ENCODE data around the gene S100A14. TPM values are rescaled to one million over a fixed set of nuclear protein-coding genes. Genes with fewer than 3 reads are reported as not detected.

The S100A14 gene
- total and polyA plus RNA-seq, 2 of the 13 experiments (the other 11 are each of a cell fraction or from before 2014, with no cell fraction given), result 1.4 to 7.7 TPM

DNA sequence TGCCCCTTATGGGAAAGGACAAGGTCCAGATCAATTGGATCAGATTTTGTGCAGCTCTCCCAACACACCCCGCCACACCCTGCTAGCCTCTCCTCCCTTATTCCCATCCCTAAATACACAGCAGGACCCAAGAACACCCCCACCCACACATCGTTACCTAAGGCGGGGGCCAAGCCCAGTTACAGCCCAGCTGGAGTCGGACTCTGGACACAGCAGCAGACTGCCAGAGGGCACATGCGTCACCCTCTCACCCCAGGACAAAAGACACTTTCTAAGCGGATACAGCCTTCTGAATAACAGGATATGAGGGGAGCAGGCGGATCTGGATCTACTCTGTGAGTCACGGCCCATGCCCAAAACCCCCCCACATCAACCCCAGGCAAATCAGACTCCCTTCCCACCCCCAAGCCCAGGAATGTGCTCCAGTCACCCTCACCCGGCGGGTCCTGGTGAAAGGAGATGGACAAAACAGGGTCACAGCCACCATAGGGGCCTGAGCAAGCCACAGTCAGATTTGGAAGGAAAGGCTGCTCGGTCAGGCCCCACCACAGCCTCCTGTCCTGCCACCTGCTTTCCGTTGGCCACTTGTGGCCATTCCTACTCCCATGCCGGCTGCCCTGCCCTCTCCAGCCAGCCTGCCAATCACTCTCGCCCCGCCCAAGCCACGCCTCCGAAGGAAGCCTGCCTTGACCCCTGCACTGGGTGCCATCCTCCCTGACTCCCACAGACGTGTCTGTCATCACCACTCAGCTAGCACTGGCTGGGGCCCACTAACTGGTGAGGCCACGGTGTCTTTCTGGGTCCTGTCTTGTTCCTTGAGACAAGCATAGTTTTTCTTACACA is 7.2 kb downstream of the S100A14 start (continued):
- TF ChIP-seq ZNF577 (CRISPR knock-in tag; IDR thresholded peaks at IDR 0.05; ENCODE audit: borderline replicate concordance, low read depth) (0 out of 2 replicates have a peak, but pooled peaks have one; percentile 48), SIX1 (CRISPR knock-in tag; IDR thresholded peaks at IDR 0.05; ENCODE audit: borderline replicate concordance) (no peak), TAF1 (CRISPR knock-in tag; IDR thresholded peaks at IDR 0.05) (peak; percentile 68), ZNF713 (CRISPR knock-in tag; IDR thresholded peaks at IDR 0.05) (no peak), ZFX (CRISPR knock-in tag; IDR thresholded peaks at IDR 0.05; ENCODE audit: low read depth) (peak; percentile 57), ZBTB3 (CRISPR knock-in tag; IDR thresholded peaks at IDR 0.05; ENCODE audit: borderline replicate concordance, low read depth) (no peak; the same call in 1 of the 2 replicates), SPEN (CRISPR knock-in tag; IDR thresholded peaks at IDR 0.05; ENCODE audit: low read depth) (peak; percentile 71), ZNF431 (CRISPR knock-in tag; IDR thresholded peaks at IDR 0.05; ENCODE audit: borderline replicate concordance, low read depth) (no peak), GABPB1 (CRISPR knock-in tag; IDR thresholded peaks at IDR 0.05) (peak; percentile 60; the same call in 1 of the 2 replicates), ZNF772 (CRISPR knock-in tag; IDR thresholded peaks at IDR 0.05) (0 out of 2 replicates have a peak, but pooled peaks have one; percentile 13), ZBTB20 (CRISPR knock-in tag; IDR thresholded peaks at IDR 0.05; ENCODE audit: borderline replicate concordance, low read depth) (peak; percentile 58; the same call in 1 of the 2 replicates), MYNN (CRISPR knock-in tag; IDR thresholded peaks at IDR 0.05; ENCODE audit: low read depth) (no peak), POLR2G (IDR thresholded peaks at IDR 0.05; ENCODE audit: low read depth, low read length) (peak; percentile 82), STAG1 (CRISPR knock-in tag; IDR thresholded peaks at IDR 0.05) (no peak), ZNF777 (CRISPR knock-in tag; IDR thresholded peaks at IDR 0.05) (no peak), MED1 (CRISPR knock-in tag; IDR thresholded peaks at IDR 0.05) (peak; percentile 75), ZMYM4 (CRISPR knock-in tag; IDR thresholded peaks at IDR 0.05) (no peak; the same call in 1 of the 2 replicates), KDM6A (CRISPR knock-in tag; IDR thresholded peaks at IDR 0.05; ENCODE audit: low read depth) (peak; percentile 64), ZNF775 (CRISPR knock-in tag; IDR thresholded peaks at IDR 0.05; ENCODE audit: borderline replicate concordance) (no peak; the same call in 1 of the 2 replicates), CCDC6 (CRISPR knock-in tag; IDR thresholded peaks at IDR 0.05) (no peak), ZNF780A (CRISPR knock-in tag; IDR thresholded peaks at IDR 0.05) (no peak), ZNF296 (CRISPR knock-in tag; conservative IDR thresholded peaks at IDR 0.05) (no peak), NKX3-1 (CRISPR knock-in tag; IDR thresholded peaks at IDR 0.05) (no peak), ZNF354B (CRISPR knock-in tag; IDR thresholded peaks at IDR 0.05) (no peak), GZF1 (CRISPR knock-in tag; IDR thresholded peaks at IDR 0.05) (no peak)
- TF ChIP-seq, protein P1, sequence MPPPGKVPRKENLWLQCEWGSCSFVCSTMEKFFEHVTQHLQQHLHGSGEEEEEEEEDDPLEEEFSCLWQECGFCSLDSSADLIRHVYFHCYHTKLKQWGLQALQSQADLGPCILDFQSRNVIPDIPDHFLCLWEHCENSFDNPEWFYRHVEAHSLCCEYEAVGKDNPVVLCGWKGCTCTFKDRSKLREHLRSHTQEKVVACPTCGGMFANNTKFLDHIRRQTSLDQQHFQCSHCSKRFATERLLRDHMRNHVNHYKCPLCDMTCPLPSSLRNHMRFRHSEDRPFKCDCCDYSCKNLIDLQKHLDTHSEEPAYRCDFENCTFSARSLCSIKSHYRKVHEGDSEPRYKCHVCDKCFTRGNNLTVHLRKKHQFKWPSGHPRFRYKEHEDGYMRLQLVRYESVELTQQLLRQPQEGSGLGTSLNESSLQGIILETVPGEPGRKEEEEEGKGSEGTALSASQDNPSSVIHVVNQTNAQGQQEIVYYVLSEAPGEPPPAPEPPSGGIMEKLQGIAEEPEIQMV (CRISPR knock-in tag; IDR thresholded peaks at IDR 0.05; ENCODE audit: low read depth), result peak; percentile 51; the same call in 1 of the 2 replicates
- TF ChIP-seq, protein P2, sequence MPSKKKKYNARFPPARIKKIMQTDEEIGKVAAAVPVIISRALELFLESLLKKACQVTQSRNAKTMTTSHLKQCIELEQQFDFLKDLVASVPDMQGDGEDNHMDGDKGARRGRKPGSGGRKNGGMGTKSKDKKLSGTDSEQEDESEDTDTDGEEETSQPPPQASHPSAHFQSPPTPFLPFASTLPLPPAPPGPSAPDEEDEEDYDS (CRISPR knock-in tag; IDR thresholded peaks at IDR 0.05), result peak; percentile 94
- TF ChIP-seq, protein P3, sequence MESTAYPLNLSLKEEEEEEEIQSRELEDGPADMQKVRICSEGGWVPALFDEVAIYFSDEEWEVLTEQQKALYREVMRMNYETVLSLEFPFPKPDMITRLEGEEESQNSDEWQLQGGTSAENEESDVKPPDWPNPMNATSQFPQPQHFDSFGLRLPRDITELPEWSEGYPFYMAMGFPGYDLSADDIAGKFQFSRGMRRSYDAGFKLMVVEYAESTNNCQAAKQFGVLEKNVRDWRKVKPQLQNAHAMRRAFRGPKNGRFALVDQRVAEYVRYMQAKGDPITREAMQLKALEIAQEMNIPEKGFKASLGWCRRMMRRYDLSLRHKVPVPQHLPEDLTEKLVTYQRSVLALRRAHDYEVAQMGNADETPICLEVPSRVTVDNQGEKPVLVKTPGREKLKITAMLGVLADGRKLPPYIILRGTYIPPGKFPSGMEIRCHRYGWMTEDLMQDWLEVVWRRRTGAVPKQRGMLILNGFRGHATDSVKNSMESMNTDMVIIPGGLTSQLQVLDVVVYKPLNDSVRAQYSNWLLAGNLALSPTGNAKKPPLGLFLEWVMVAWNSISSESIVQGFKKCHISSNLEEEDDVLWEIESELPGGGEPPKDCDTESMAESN (CRISPR knock-in tag; conservative IDR thresholded peaks at IDR 0.05), result 0 out of 2 replicates have a peak, but pooled peaks have one; percentile 16

Measured in HepG2 (cell line).